GM23248 (cell line): ENCODE data around the gene LRRC8E. TPM values are rescaled to one million over a fixed set of nuclear protein-coding genes. Genes with fewer than 3 reads are reported as not detected.

Experiments
- DNase-seq: peaks from one replicate; pipeline ENCODE4 v3.0.0-alpha.2; 2015
- H2AFZ ChIP-seq: fragments of 200-600 bp; sonication (generic); 2 replicates; pipeline ENCODE4 v1.6.1; 2016; ENCODE audit warnings: antibody characterized with exemption
- H3F3A ChIP-seq: fragments of 200-600 bp; sonication (generic); 2 replicates; pipeline ENCODE4 v1.6.1; 2016; ENCODE audit warnings: mild to moderate bottlenecking, antibody characterized with exemption, mixed run types; ENCODE audit not compliant: insufficient read depth
- H3K27ac ChIP-seq: fragments of 200-600 bp; sonication (generic); 2 replicates; pipeline ENCODE4 v1.5.1; 2016; ENCODE audit warnings: mild to moderate bottlenecking
- H3K27me3 ChIP-seq: fragments of 200-600 bp; sonication (generic); replicated peaks from 2 replicates; pipeline ENCODE4 v1.6.1; 2016; ENCODE audit warnings: mild to moderate bottlenecking; ENCODE audit not compliant: insufficient read depth
- H3K36me3 ChIP-seq: fragments of 200-600 bp; sonication (generic); 2 replicates; pipeline ENCODE4 v1.6.1; 2016; ENCODE audit warnings: low read depth, mild to moderate bottlenecking
- H3K4me1 ChIP-seq: fragments of 200-600 bp; sonication (generic); 2 replicates; pipeline ENCODE4 v1.6.1; 2016; ENCODE audit warnings: mild to moderate bottlenecking; ENCODE audit not compliant: insufficient read depth
- H3K4me2 ChIP-seq: fragments of 200-600 bp; sonication (generic); one replicate; pipeline ENCODE4 v1.6.1; 2016; ENCODE audit warnings: mild to moderate bottlenecking; ENCODE audit not compliant: unreplicated experiment
- H3K4me3 ChIP-seq: fragments of 200-600 bp; sonication (generic); 2 replicates; pipeline ENCODE4 v1.5.1; 2016; ENCODE audit warnings: mild to moderate bottlenecking
- H3K79me2 ChIP-seq: fragments of 200-600 bp; sonication (generic); 2 replicates; pipeline ENCODE4 v1.6.1; 2016; ENCODE audit warnings: mild to moderate bottlenecking; ENCODE audit not compliant: insufficient read depth
- H3K9ac ChIP-seq: fragments of 200-600 bp; sonication (generic); 2 replicates; pipeline ENCODE4 v1.6.1; 2016; ENCODE audit warnings: mild to moderate bottlenecking
- H3K9me2 ChIP-seq: fragments of 200-600 bp; sonication (generic); 2 replicates; pipeline ENCODE4 v1.6.1; 2016; ENCODE audit warnings: mixed run types, mild to moderate bottlenecking, moderate library complexity; ENCODE audit not compliant: insufficient read depth
- H3K9me3 ChIP-seq: fragments of 200-600 bp; sonication (generic); one replicate; pipeline ENCODE4 v1.6.1; 2017; ENCODE audit warnings: low read depth
- H4K20me1 ChIP-seq: fragments of 200-600 bp; sonication (generic); 2 replicates; pipeline ENCODE4 v1.6.0; 2016; ENCODE audit not compliant: insufficient read depth
- EZH2 ChIP-seq: fragments of 200-600 bp; sonication (generic); IDR thresholded peaks from 2 replicates; pipeline ENCODE4 v1.6.1; 2018; ENCODE audit warnings: antibody characterized with exemption, mild to moderate bottlenecking; ENCODE audit not compliant: insufficient read depth, poor library complexity, severe bottlenecking
- EZH2phosphoT487 ChIP-seq: fragments of 200-600 bp; sonication (generic); IDR thresholded peaks from 2 replicates; pipeline ENCODE4 v1.6.1; 2018; ENCODE audit warnings: antibody characterized with exemption, moderate library complexity, mild to moderate bottlenecking, low read depth; ENCODE audit not compliant: insufficient read depth
- whole genome bisulfite sequencing, 2 experiments: methylation state at CpG; one replicate each; pipeline ENCODE4 v1.1.6; 2015 to 2017; ENCODE audit warnings: low lambda C conversion rate in 2 of 2, low coverage in 1 of 2; ENCODE audit errors: missing lambda C conversion rate in 2 of 2; 5-methylcytosine and 5-hydroxymethylcytosine counted together
- in situ Hi-C: fragments of 300-500 bp; cut with MboI; formaldehyde crosslinking; loops from 2 replicates; pipeline ENCODE4 v1.15.0; 2020
- polyA plus RNA-seq: library from polyadenylated mRNA; unstranded; fragments of >200 nt; fragmentation: Nextera tagmentation; extraction: Ambion mirVana; gene quantifications from 2 replicates; pipeline ENCODE4 v1.2.1, GENCODE V29; 2016
- total RNA-seq: library from RNA; depleted of rRNA; stranded (reverse); fragments of >200 nt; shearing (Covaris generic); gene quantifications from 2 replicates; pipeline ENCODE4 v1.2.3, GENCODE V29; 2014

The LRRC8E gene
- total and polyA plus RNA-seq, 2 experiments from 2014 or later: 3.6 to 3.7 TPM

GRCh38 chr19:7869453-7869909 is 18.8 kb upstream of the LRRC8E start:
- Histone ChIP-seq H3K27me3 (peaks cover 11% of the 10 kb centered on the region), H3K4me1 (no peaks in the 10 kb centered on the region; the same call in 1 of the 2 replicates), H3K4me2 (peak overlapping the region; percentile 23), H3K27ac (no peak overlapping the region), H3F3A (peaks cover 14% of the 10 kb centered on the region), H3K9ac (no peak overlapping the region), H2AFZ (peak overlapping the region; percentile 53; the same call in 1 of the 2 replicates), H3K4me3 (peak overlapping the region; percentile 43), H3K79me2 (no peaks in the 10 kb centered on the region), H3K36me3 (no peaks in the 10 kb centered on the region), H4K20me1 (no peaks in the 10 kb centered on the region), H3K9me3 (no peaks in the 10 kb centered on the region), H3K9me2 (no peaks in the 10 kb centered on the region)
- TF ChIP-seq EZH2phosphoT487 (no peak), EZH2 (no peak)
- in situ Hi-C loops: no loop called here
- 3 to 4% methylated on average over 15 to 32 of the region's 47 CpGs for WGBS, 2 experiments
- peak; percentile 67 for DNase-seq

- Histone ChIP-seq H3K9me2 (no peaks in the 10 kb centered on the region), H2AFZ (peak overlapping the region; percentile 53; the same call in 1 of the 2 replicates), H3K4me1 (no peaks in the 10 kb centered on the region; the same call in 1 of the 2 replicates), H3K27ac (no peak overlapping the region), H3K27me3 (peaks cover 16% of the 10 kb centered on the region), H3K9ac (no peak overlapping the region), H3K9me3 (no peaks in the 10 kb centered on the region), H3F3A (peaks cover 14% of the 10 kb centered on the region), H4K20me1 (no peaks in the 10 kb centered on the region), H3K4me3 (peak overlapping the region; percentile 43), H3K36me3 (no peaks in the 10 kb centered on the region), H3K79me2 (no peaks in the 10 kb centered on the region), H3K4me2 (peak overlapping the region; percentile 23)
- 20% methylated on average over 30 of the region's 30 CpGs; no CpG with 5 or more reads in 1 of the 2 experiments for WGBS, 2 experiments
- TF ChIP-seq EZH2phosphoT487: no peak
- TF ChIP-seq EZH2: no peak
- peak; percentile 37 for DNase-seq
- in situ Hi-C loops: no loop called here
These were observed 18.3 kb upstream of the LRRC8E start for GRCh38 chr19:7869910-7870511.

GRCh38 chr19:7870571-7871436 is 17.5 kb upstream of the LRRC8E start:
- H3K9ac ChIP-seq: no peak overlapping the region
- TF ChIP-seq EZH2phosphoT487: no peak
- no peak for TF ChIP-seq EZH2
- H3F3A ChIP-seq: peaks cover 14% of the 10 kb centered on the region
- peaks cover 22% of the 10 kb centered on the region for H3K27me3 ChIP-seq
- H3K79me2 ChIP-seq: no peaks in the 10 kb centered on the region
- no peak overlapping the region for H3K4me2 ChIP-seq
- H3K9me3 ChIP-seq: no peaks in the 10 kb centered on the region
- no peaks in the 10 kb centered on the region for H4K20me1 ChIP-seq
- H3K4me1 ChIP-seq: no peaks in the 10 kb centered on the region; the same call in 1 of the 2 replicates
- no peak overlapping the region for H3K4me3 ChIP-seq
- no peak overlapping the region for H3K27ac ChIP-seq
- DNase-seq: peak; percentile 55
- in situ Hi-C loops: no loop called here
- H3K36me3 ChIP-seq: no peaks in the 10 kb centered on the region
- no peak overlapping the region for H2AFZ ChIP-seq
- H3K9me2 ChIP-seq: no peaks in the 10 kb centered on the region
- 71 to 97% methylated on average over 6 to 11 of the region's 11 CpGs for WGBS, 2 experiments

GRCh38 chr19:7871437-7872305 is 16.6 kb upstream of the LRRC8E start:
- H3K9ac ChIP-seq: 0 out of 2 replicates have a peak overlapping the region, but pooled peaks have one; percentile 20
- H3K9me2 ChIP-seq: no peaks in the 10 kb centered on the region
- peak; percentile 94 for DNase-seq
- no peaks in the 10 kb centered on the region for H3K9me3 ChIP-seq
- TF ChIP-seq EZH2phosphoT487: no peak
- TF ChIP-seq EZH2: no peak
- 9 to 11% methylated on average over 14 to 33 of the region's 33 CpGs for WGBS, 2 experiments
- peak overlapping the region; percentile 39 for H3K4me2 ChIP-seq
- peaks cover 14% of the 10 kb centered on the region for H3F3A ChIP-seq
- H3K27me3 ChIP-seq: peaks cover 22% of the 10 kb centered on the region
- in situ Hi-C loops: no loop called here
- H3K36me3 ChIP-seq: no peaks in the 10 kb centered on the region
- no peak overlapping the region for H3K27ac ChIP-seq
- peak overlapping the region; percentile 76 for H2AFZ ChIP-seq
- no peaks in the 10 kb centered on the region; the same call in 1 of the 2 replicates for H3K4me1 ChIP-seq
- peak overlapping the region; percentile 60 for H3K4me3 ChIP-seq
- no peaks in the 10 kb centered on the region for H3K79me2 ChIP-seq
- no peaks in the 10 kb centered on the region for H4K20me1 ChIP-seq
